Dedifferentiated amniotic fluid mesenchymal stem cell (primary cell): ENCODE measurements around the gene PPP1R9A.

Source experiments
- DNase-seq: peaks from one replicate; pipeline ENCODE4 v3.0.0-alpha.2; 2016; ENCODE audit errors: extremely low spot score

Gene PPP1R9A

DNA sequence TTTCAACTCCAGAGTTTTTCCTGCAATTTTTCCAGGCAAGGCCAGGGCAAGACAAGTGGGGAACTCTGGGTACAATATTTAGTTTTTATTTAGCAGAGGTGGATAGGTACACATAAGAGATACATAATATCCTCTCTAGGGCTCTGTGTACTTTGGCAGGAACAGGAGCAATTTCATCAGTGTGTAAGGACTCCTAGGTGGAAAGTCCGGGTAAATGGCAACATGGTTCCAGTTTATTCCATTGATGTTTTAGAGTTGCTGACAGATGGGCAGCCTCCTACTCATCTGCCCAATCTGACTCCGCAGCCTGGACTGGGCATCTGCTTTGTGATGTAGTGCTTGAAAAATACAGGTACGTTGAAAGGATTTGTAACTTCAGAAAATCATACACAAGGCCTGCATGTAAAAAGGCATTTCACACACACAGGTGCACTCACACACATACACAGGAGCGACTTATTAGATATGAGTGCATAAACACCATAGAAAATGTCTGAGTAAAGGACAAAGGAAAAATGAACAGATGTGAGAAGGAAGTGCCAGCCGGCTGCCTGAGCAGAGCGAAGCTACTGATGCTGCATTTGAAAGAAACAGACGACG lies 411.2 kb downstream of the PPP1R9A start:
- no peak for DNase-seq

DNA sequence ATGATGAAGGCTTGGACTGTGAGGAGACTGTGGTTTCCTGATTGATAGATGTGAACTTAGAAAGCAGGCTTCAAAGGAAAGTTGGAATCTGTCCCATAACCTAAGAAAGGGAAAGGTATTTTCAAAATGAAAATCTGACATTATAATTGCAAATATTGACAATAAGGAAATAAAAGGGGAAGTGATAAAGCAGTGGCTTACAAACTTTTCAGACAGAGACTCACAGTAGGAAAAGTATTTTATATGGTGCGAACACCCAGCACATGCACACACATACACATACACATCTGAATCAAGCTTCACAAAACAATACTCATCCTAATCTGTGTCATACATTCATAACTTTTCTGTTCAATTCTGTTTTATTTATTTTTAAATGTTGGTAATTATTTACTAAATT lies 412.2 kb downstream of the PPP1R9A start:
- no peak for DNase-seq

DNA sequence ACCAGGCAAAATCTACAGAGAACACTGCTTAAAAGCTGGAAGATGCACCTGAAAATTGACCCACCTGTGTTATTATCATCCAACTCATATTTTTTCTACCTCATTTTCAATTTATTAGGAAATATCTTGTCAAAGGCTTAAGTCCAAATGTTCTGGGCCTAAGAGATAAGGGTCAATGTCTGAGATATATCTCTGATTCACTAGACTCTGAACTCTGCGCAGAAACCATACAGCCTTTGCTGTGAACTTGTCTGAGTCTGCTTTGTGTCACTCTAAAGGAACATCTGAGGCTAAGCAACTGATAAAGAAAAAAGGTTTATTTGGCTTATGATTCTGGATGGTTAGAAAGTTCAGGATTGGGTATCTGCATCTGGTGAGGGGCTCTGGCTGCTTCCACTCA lies 413.3 kb downstream of the PPP1R9A start:
- DNase-seq, result no peak

DNA sequence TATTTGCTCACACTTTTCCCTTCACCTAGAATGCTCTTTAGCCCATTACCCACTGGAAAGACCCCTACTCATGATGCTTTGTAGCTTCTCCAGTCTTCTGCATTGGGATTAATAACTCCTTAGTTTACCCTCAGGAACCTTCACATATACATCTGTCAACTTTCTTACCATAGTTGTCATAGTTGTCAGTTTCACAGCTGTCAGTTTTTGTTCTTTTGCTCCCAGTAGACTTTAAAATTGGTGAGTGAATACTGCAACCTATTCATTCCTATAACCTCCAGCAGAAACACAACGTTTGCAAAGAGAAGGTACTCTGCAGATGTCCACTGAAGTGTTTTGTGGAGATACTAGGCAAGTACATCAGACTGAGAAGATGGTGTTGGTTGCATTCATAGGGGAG lies 414.3 kb downstream of the PPP1R9A start:
- no peak for DNase-seq

DNA sequence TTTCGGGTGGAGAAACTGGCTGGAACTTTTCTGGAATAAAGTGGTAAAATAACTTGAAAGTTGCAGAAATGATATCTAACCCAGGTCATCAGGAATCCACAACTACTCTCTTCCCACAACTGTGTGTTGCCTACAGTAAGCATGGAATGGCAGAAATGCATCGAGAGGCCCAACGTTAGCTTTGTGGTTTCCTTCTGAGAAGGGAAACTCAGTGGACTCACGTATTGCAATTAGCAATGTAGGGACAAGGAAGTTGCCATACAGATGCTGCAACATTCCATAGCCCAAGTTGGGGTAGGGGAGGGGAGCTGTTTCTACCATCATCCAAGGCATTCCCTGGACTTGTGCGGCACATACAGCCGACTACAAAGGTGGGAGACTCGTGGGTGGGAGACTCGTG lies 415.0 kb downstream of the PPP1R9A start:
- no peak for DNase-seq

DNA sequence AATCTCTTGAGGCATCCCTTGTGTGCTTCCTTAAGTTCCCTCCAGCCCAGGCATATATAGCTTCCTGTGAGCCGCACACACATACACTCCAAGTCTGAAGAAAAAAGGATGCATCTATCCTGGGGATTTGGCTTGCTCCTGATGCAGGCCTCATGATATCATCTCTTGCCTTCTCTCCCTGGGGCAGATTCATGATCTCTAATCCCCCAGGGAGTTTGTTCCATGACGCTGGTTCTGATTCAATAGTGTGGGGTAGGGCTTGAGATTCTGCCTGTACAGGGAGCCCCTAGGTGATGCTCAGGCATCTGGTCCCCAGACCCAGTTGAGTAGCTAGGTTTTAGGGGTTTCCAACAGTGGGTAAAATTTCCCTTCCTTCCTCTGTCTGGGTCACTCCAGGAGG lies 415.5 kb downstream of the PPP1R9A start:
- DNase-seq, result no peak

DNA sequence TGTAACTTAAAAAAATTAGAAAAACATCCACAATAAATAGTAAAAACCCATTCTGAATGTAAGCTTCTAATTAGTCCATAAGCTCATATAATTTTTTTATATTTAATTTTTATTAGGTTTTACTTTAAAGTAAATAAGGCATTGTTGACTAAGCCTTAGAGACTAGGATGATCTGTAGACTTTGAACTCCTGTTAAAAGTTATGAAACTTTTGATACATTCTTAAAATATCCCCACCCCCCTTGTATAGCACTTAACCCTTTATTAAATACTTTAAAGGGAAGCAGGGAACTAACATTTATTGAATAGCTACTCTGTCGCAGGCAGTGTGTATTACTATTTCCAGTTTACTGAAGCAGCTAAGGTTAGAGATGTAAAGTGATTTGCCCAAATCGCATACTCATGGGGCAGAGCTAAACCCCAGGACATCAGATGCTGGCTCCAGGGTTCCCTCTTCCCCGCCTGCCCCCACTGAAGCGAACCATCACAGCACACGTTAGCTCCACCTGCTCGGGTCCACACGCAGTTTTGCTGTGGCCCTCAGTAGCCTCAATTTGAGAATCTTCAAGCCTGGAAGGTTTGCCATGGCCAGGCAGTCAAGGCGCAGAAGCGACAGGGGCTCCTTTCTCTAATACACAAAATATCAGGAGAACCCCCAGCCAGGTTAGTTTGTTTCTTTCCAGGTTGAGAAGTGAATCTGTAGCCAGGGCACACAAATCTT lies 416.2 kb downstream of the PPP1R9A start:
- no peak for DNase-seq

DNA sequence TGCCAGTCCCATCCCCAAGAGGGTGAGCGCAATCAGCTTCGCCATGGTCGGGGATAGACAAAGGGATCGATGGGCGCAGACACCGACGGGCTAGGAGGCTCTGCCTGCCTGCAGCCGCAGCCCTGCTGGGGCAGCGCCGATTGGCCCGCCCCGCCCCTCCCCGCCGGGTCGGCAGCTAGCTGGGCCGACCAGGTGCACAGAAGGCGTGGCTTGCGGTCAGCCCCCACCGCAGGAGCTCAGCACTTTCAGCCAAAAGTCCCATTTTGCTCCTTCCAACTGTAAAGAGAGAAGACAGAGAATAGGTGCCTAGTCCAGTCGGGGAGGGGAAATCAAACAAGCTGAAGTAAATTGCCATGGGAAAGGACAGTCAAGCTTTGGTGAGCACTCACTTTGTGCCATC lies 417.0 kb downstream of the PPP1R9A start, which contains the start of gene PON1:
PON1 (minus strand) TSS at position 102 of the 400 bp plus-strand sequence; CDS start at position 45, 57 bp downstream.
- DNase-seq, result no peak

DNA sequence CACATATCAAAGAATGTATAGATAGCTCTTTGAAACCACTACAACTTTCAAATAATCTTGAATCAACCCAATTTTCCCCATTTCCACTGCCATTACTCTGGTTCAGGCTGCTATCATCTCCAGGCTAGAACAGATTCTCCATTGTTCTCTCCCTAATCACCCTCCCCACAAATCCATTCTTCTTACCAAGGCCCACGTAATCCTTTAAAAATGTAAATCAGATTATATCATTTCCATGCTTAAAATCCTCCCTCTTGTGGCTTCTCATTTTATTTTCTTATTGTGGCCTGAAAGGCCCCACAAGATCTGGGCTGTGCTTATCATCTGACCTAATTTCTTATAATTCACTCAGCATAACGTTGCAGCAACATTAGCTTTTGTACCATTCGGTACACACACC lies 420.0 kb downstream of the PPP1R9A start:
- DNase-seq, result no peak

DNA sequence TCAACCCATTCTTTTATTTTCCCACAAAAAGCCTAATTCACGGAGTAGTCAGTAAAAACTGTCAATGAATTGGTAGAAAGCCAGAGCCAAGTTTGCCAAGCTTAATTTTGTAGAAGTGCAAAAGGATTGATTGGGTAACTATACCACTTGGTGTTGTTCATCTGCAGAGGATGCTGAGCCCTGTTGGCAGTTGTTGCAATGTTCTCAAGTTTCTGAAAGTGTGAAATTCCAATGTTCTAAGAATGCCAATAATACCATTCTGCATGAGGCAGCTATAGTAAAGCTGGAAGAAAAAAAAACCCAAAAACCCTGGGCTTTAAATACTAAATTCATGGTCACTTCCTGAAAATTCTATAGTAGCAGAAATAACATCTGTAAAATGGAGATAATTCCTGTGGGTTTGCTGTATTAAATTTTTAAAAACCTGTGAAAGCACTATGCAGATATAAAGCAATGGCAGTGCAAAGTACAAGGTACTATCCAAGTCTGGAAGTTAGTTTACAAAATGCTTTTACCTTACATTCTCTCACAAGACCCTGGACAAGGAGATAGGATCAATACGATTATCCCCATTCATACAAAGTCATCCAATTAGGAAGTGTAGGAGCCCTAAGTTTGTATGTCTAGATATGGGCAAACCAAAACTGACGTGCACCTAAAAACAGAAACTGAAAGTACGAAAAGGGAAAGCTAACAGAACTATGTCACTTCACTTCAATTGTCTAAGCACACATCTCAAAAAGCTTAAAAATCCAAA lies 423.0 kb downstream of the PPP1R9A start:
- no peak for DNase-seq

DNA sequence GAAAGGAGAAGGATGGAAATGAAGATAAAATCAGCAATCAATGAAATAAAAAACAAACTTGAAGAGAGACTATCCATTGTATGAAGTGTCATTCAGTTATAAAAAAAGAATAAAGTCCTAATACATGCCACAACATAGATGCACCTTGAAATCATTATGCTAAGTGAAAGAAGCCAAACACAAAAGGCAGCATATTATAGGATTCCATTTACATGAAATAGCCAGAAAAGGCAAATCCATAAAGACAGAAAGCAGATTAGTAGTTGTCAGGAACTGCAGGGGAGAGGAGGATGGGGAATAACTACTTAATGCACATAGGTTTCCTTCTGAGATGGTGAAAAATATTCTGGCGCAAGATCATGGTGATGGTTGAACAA lies 423.6 kb downstream of the PPP1R9A start:
- DNase-seq, result no peak

DNA sequence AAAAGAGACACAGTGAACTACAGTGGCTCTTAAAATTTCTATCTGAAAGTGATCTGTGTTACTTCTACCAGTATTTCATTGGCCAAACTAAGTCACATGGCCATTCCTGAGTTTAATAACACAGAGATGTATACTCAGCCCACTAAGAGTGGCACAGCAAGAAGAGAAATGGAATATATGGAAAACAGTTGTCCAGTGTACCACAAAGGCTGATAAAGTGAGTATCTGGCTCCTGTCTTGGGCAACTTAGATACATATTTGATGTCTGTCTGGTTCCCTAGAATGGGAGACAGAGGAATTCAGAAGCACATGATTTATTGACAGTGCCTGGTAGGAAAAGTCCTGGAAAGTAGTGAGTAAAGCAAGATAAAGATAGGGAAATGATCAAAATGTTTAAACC lies 427.1 kb downstream of the PPP1R9A start:
- no peak for DNase-seq

DNA sequence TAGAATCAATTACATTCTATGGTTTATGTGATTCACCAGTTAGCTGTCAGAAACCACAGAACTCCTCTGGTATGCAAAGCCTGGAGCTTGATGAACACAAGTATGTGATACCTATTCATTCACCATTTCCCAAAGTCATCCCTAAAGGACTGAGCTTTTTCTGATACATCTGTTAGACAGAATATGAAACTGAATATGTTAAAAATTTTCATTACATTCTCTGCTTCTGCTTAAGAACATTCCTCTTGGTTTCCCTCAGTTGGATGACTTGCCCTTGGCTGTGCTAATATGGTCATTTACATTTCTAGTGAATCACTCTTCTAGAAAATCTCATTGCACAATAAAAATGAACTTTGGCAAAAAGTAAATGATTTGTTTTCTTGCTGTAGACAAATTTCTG lies 427.7 kb downstream of the PPP1R9A start:
- DNase-seq, result no peak

DNA sequence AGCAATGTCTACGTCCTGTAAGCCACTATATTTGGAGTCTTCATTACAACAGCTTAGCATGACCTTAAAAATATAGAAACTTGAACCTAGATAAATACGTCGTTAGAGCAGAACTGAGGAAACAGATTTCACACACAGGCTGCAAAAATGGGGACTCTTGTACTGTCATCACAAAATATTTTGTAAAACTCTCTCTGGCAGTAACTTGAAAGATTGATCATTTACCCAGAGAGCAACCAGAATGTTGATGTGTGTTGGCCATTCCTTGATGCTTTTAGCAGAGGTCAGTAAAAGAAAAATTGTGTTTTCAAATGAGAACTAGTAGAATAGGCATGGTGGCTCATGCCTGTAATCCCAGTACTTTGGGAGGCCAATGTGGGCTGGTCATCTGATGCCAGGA lies 431.4 kb downstream of the PPP1R9A start:
- DNase-seq, result no peak

DNA sequence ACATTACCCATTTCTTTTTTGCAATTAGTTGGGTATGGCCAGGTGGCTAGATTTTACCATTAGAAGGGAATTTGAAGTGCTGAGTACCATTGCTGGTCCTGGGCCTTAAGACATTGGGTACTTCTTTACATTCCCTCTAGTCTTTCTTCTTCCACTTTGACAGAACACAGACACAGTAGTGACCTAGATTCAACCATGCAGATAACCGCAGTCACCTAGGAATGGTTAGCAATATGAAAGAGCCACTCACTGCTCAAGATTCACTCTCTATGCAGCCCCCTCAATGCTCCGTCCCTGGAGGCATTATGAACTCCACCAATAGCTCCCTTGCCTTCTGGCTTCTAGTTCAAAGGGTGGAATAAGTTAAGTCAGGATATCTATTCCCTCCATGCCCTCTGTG lies 433.1 kb downstream of the PPP1R9A start:
- DNase-seq, result no peak

DNA sequence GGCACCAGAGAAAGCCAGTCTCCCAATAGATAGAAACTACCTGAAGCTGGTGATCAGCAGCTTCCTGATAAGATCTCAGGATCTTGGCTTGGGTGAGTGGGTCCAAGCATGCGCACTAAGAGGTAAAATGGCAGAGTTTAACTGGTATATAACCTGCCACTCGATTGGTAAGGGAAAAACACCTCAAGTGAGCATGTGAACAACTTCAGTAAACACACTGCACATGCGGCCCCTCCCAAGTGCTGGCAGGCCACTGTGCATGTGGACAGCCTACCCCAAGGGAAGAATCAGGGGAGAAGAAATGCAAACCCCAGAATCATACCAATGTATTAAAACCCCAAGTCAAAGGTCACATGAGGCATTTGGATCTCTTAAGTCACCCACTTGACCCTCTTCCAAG lies 434.6 kb downstream of the PPP1R9A start:
- no peak for DNase-seq

DNA sequence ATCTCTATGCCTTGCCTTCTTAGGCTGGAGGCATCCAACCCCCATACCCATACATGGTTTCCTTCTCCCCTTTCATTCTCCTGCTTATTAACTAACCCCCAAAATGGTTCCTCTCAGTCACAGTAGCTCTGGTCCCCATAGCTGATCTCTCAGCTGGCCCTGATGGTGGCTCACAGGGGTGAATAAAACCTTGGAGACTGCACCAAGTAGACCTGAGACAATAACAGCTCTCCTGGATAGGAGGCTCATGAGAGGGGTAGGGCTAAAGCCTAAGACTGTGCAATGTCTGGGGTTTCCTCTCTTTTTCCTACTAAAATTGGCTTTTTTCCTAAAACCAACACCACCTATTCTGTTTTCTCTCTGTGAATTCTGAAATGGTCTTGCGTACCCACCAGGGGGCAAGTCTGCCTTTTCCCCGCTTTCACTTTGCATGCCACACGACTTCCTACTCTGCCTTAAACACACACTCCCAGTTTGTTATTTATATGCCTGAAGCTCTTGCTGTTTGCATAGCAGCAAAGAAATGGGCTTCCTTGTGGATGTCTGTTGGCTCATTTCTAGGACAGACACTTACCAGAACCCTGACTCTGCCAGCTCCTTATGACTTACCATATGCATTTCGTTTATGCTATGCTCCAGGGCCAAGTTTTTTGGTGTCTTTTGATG lies 435.4 kb downstream of the PPP1R9A start:
- DNase-seq, result no peak
